Naive thymus-derived CD4-positive, alpha-beta T cell (primary cell): ENCODE data around the gene LIPM. TPM values are rescaled to one million over a fixed set of nuclear protein-coding genes. Genes with fewer than 3 reads are reported as not detected.

Experiments used
- ATAC-seq: fragments of 150-1000 bp; cut with Tn5 transposase; 2 replicates; pipeline ENCODE4 v1.10.0; 2021; ENCODE audit warnings: mild to moderate bottlenecking, moderate library complexity
- CTCF ChIA-PET: fragments of 350-600 bp; sonication (Branson Sonifier 250); formaldehyde crosslinking; loops from one replicate; lab custom pipeline; 2021; ENCODE audit warnings: antibody characterized with exemption; lab: Charles Lee
- POLR2A ChIA-PET: fragments of 350-600 bp; sonication (Branson Sonifier 250); formaldehyde crosslinking; loops from one replicate; lab custom pipeline; 2021; ENCODE audit warnings: antibody characterized with exemption, inconsistent platforms; lab: Charles Lee
- DNase-seq, 9 donors: peaks; one replicate each; pipeline versions ENCODE4 v3.0.0 to v3.0.0-alpha.2; 2020 to 2022; ENCODE audit warnings: mixed read lengths in 1 of 9
- H3K27ac ChIP-seq: one replicate; pipeline ENCODE4 v1.7.0; 2013; ENCODE audit warnings: mild to moderate bottlenecking, low read depth, low read length, moderate library complexity
- H3K27me3 ChIP-seq, 2 donors: one replicate each; pipeline ENCODE4 v1.7.0; 2013; ENCODE audit warnings: low read length in 2 of 2, mild to moderate bottlenecking in 2 of 2, moderate library complexity in 2 of 2; ENCODE audit not compliant: control insufficient read depth in 2 of 2, insufficient read depth in 2 of 2
- H3K36me3 ChIP-seq, 3 experiments: 1 replicate in 2 of 3; 2 replicates in 1 of 3; pipeline ENCODE4 v1.7.0; 2013; ENCODE audit warnings: low read length in 3 of 3, mild to moderate bottlenecking in 3 of 3, moderate library complexity in 1 of 3; ENCODE audit not compliant: insufficient read depth in 3 of 3, control insufficient read depth in 2 of 3
- H3K4me1 ChIP-seq, 2 donors: one replicate each; pipeline ENCODE4 v1.7.0; 2013; ENCODE audit warnings: low read length in 2 of 2, mild to moderate bottlenecking in 2 of 2, moderate library complexity in 1 of 2; ENCODE audit not compliant: control insufficient read depth in 2 of 2, insufficient read depth in 2 of 2
- H3K4me3 ChIP-seq: 2 replicates; pipeline ENCODE4 v1.7.0; 2013; ENCODE audit warnings: mild to moderate bottlenecking, low read length
- H3K9me3 ChIP-seq, 3 experiments: 1 replicate in 2 of 3; 2 replicates in 1 of 3; pipeline ENCODE4 v1.7.0; 2013; ENCODE audit warnings: low read length in 3 of 3; ENCODE audit not compliant: control insufficient read depth in 2 of 3
- H3K27ac Mint-ChIP-seq, 9 donors: one replicate each; pipeline ENCODE4 v1.8.0; 2020 to 2022; ENCODE audit warnings: mixed read lengths in 9 of 9, mild to moderate bottlenecking in 8 of 9, moderate library complexity in 5 of 9, inconsistent platforms in 2 of 9
- H3K27me3 Mint-ChIP-seq, 5 donors: one replicate each; pipeline ENCODE4 v1.8.0; 2021 to 2022; ENCODE audit warnings: mixed read lengths in 5 of 5, mild to moderate bottlenecking in 1 of 5
- H3K36me3 Mint-ChIP-seq, 5 donors: one replicate each; pipeline ENCODE4 v1.8.0; 2020 to 2022; ENCODE audit warnings: mixed read lengths in 5 of 5, mild to moderate bottlenecking in 3 of 5, inconsistent platforms in 1 of 5
- H3K4me1 Mint-ChIP-seq, 7 donors: one replicate each; pipeline ENCODE4 v1.8.0; 2020 to 2022; ENCODE audit warnings: mixed read lengths in 7 of 7, mild to moderate bottlenecking in 3 of 7, inconsistent platforms in 1 of 7
- H3K4me3 Mint-ChIP-seq, 10 donors: one replicate each; pipeline ENCODE4 v1.8.0; 2020 to 2022; ENCODE audit warnings: mild to moderate bottlenecking in 10 of 10, mixed read lengths in 10 of 10, moderate library complexity in 6 of 10, inconsistent platforms in 2 of 10
- H3K9me3 Mint-ChIP-seq, 11 donors: one replicate each; pipeline ENCODE4 v1.8.0; 2020 to 2022; ENCODE audit warnings: mixed read lengths in 11 of 11, mild to moderate bottlenecking in 4 of 11, inconsistent platforms in 1 of 11, moderate library complexity in 1 of 11
- intact Hi-C, 2 donors: fragments of 100-400 bp; cut with micrococcal nuclease; formaldehyde crosslinking; loops; one replicate each; pipeline ENCODE4 v1.15.1; 2023
- polyA plus RNA-seq, 2 donors: library from polyadenylated mRNA; unstranded; fragments of 300-500 nt; fragmentation: Illumina TruSeq; gene quantifications; one replicate each; pipeline ENCODE4 v1.2.3, GENCODE V29; 2021
- total RNA-seq, 6 experiments: library from RNA in 5 of 6; stranded (reverse) in 5 of 6; gene quantifications; 1 replicate in 5 of 6; 2 replicates in 1 of 6; pipeline ENCODE4 v1.2.3 and lab custom pipeline; 2021 to 2026

The LIPM gene
- total and polyA plus RNA-seq, 7 experiments from 2014 or later: 0.21 TPM; not detected in 6

GRCh38 chr10:88848499-88848898 is 46.0 kb downstream of the LIPM start:
- peaks cover 2 to 20% (median 11%) of the 10 kb centered on the region in 7 donors for H3K4me1 Mint-ChIP-seq
- Histone ChIP-seq H3K36me3 (no peaks in the 10 kb centered on the region), H3K27me3 (no peaks in the 10 kb centered on the region), H3K27ac (no peak overlapping the region), H3K4me1 (peaks cover 0 to 4% of the 10 kb centered on the region in 2 donors), H3K9me3 (no peaks in the 10 kb centered on the region), H3K4me3 (no peak overlapping the region)
- intact Hi-C loops: no loop called here
- peak overlapping the region in 1 of 10 donors; percentile 78 for H3K4me3 Mint-ChIP-seq
- peaks cover 0 to 4% (median 0%) of the 10 kb centered on the region in 5 donors for H3K36me3 Mint-ChIP-seq
- POLR2A ChIA-PET: no interaction called here
- peak overlapping the region in 1 of 9 donors; percentile 36 for H3K27ac Mint-ChIP-seq
- DNase-seq (no peak), ATAC-seq (peak; percentile 50)
- CTCF ChIA-PET: interaction anchor here (0.6 to 0.8 kb wide), 3 partner anchors 12 to 121 kb away, joined by 3 to 5 read pairs (median 4); no protein-coding TSS in a partner anchor
- H3K27me3 Mint-ChIP-seq: peaks cover 0 to 11% (median 0%) of the 10 kb centered on the region in 5 donors
- no peaks in the 10 kb centered on the region for H3K9me3 Mint-ChIP-seq

GRCh38 chr10:88849234-88849633 is 46.7 kb downstream of the LIPM start:
- ChIA-PET CTCF (interaction anchor here (0.6 to 1.5 kb wide), 2 partner anchors 84 to 169 kb away, joined by 4 read pairs; no protein-coding TSS in a partner anchor), POLR2A (no interaction called here)
- Mint-ChIP-seq H3K27me3 (peaks cover 0 to 8% (median 0%) of the 10 kb centered on the region in 5 donors), H3K4me1 (peaks cover 5 to 22% (median 11%) of the 10 kb centered on the region in 7 donors), H3K27ac (peak overlapping the region in 1 of 9 donors; percentile 53), H3K36me3 (peaks cover 0 to 3% (median 0%) of the 10 kb centered on the region in 5 donors), H3K9me3 (no peaks in the 10 kb centered on the region), H3K4me3 (no peak overlapping the region)
- H3K9me3 ChIP-seq: no peaks in the 10 kb centered on the region
- intact Hi-C loops: no loop called here
- no peaks in the 10 kb centered on the region for H3K27me3 ChIP-seq
- peaks cover 0 to 4% of the 10 kb centered on the region in 2 donors for H3K4me1 ChIP-seq
- no peak overlapping the region for H3K27ac ChIP-seq
- H3K36me3 ChIP-seq: no peaks in the 10 kb centered on the region
- ATAC-seq: no peak
- no peak for DNase-seq
- no peak overlapping the region for H3K4me3 ChIP-seq

GRCh38 chr10:88850712-88851111 is 48.2 kb downstream of the LIPM start:
- H3K36me3 ChIP-seq: no peaks in the 10 kb centered on the region
- ChIA-PET POLR2A (no interaction called here), CTCF (interaction anchor here (1.2 kb wide), 1 partner anchor 14 kb away, joined by 4 read pairs; no protein-coding TSS in a partner anchor)
- peaks cover 0 to 4% of the 10 kb centered on the region in 2 donors for H3K4me1 ChIP-seq
- H3K9me3 ChIP-seq: no peaks in the 10 kb centered on the region
- H3K27ac ChIP-seq: no peak overlapping the region
- DNase-seq: no peak
- Mint-ChIP-seq H3K27ac (no peak overlapping the region), H3K4me3 (no peak overlapping the region), H3K27me3 (peaks cover 0 to 2% (median 0%) of the 10 kb centered on the region in 5 donors), H3K9me3 (no peaks in the 10 kb centered on the region), H3K4me1 (peaks cover 5 to 22% (median 11%) of the 10 kb centered on the region in 7 donors), H3K36me3 (peaks cover 0 to 3% (median 0%) of the 10 kb centered on the region in 5 donors)
- no peaks in the 10 kb centered on the region for H3K27me3 ChIP-seq
- intact Hi-C loops: no loop called here
- no peak overlapping the region for H3K4me3 ChIP-seq
- no peak for ATAC-seq

DNA sequence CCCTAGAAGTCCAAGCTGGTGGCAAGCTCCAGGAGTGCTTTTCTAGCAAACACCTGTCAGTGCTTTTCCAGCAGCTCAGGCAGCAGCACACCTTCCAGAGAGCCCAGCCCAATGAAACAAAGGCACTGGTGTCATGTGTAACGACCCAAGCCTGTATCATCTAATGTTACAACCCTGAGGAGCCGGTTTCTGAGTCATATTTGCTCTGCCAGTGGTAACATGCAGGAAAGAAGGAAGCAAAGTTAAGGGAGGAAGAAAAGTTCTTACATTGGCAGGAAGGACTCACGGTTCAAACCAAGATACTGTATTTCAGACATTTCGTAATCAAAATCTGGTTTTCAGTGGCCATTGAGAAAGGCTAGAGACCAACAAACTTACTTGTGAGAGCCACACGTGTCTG is 49.2 kb downstream of the LIPM start, which contains the start of gene ANKRD22:
Gene ANKRD22, minus strand, starts transcription at position 139 of the 400 bp plus-strand sequence. CDS start 237 bp downstream, outside the sequence.
- intact Hi-C loops: no loop called here
- H3K4me1 Mint-ChIP-seq: peaks cover 5 to 22% (median 11%) of the 10 kb centered on the region in 7 donors
- peaks cover 0 to under 1% (median 0%) of the 10 kb centered on the region in 5 donors for H3K27me3 Mint-ChIP-seq
- Histone ChIP-seq H3K27ac (no peak within 1 kb of the TSS), H3K4me3 (no peak within 1 kb of the TSS), H3K9me3 (no peaks in the 10 kb centered on the region), H3K27me3 (no peaks in the 10 kb centered on the region), H3K4me1 (peaks cover 0 to 4% of the 10 kb centered on the region in 2 donors), H3K36me3 (no peaks in the 10 kb centered on the region)
- ChIA-PET CTCF (interaction anchor here (1.2 kb wide), 1 partner anchor 15 kb away, joined by 4 read pairs; no protein-coding TSS in a partner anchor), POLR2A (interaction anchor here (0.6 to 0.9 kb wide), 2 partner anchors 55 to 178 kb away, joined by 3 to 4 read pairs; no protein-coding TSS in a partner anchor)
- peaks cover 0 to 3% (median 0%) of the 10 kb centered on the region in 5 donors for H3K36me3 Mint-ChIP-seq
- peak within 1 kb of the TSS in 1 of 9 donors; percentile 66 for H3K27ac Mint-ChIP-seq
- no peak within 1 kb of the TSS for H3K4me3 Mint-ChIP-seq
- ATAC-seq: peak; percentile 77
- H3K9me3 Mint-ChIP-seq: no peaks in the 10 kb centered on the region
- DNase-seq: no peak

DNA sequence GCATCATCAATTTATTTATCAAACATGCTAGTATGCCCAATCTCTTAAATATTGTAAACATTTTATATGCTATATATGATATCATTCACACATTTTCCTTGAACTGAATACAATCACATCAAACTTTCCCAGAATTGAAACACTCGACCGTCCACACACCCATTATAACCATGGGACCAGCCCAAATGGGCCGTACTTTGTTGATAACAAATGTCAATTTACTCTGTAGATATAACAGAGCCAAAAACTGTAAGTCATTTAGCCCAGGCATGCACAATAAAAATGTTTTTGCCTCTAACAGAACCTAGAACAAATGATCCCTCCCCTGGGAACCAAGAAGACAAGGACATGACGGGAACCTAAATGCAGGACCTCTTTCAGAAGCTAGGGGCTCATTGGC is 49.8 kb downstream of the LIPM start:
- H3K9me3 ChIP-seq: no peaks in the 10 kb centered on the region
- no peak overlapping the region for H3K27ac ChIP-seq
- intact Hi-C loops: no loop called here
- peaks cover 0 to 4% of the 10 kb centered on the region in 2 donors for H3K4me1 ChIP-seq
- no peak overlapping the region for H3K27ac Mint-ChIP-seq
- H3K27me3 Mint-ChIP-seq: peaks cover 0 to 2% (median 0%) of the 10 kb centered on the region in 5 donors
- H3K36me3 ChIP-seq: no peaks in the 10 kb centered on the region
- H3K9me3 Mint-ChIP-seq: no peaks in the 10 kb centered on the region
- DNase-seq (no peak), ATAC-seq (no peak)
- H3K4me1 Mint-ChIP-seq: peaks cover 5 to 22% (median 11%) of the 10 kb centered on the region in 7 donors
- no peaks in the 10 kb centered on the region for H3K27me3 ChIP-seq
- ChIA-PET CTCF (no interaction called here), POLR2A (interaction anchor here (0.9 kb wide), 1 partner anchor 54 kb away, joined by 4 read pairs; no protein-coding TSS in a partner anchor)
- peaks cover 0 to 3% (median 0%) of the 10 kb centered on the region in 5 donors for H3K36me3 Mint-ChIP-seq
- H3K4me3 Mint-ChIP-seq: no peak overlapping the region
- H3K4me3 ChIP-seq: no peak overlapping the region

GRCh38 chr10:88853155-88853881 is 50.8 kb downstream of the LIPM start:
- H3K27me3 ChIP-seq: no peaks in the 10 kb centered on the region
- no peak overlapping the region for H3K27ac ChIP-seq
- H3K36me3 ChIP-seq: no peaks in the 10 kb centered on the region
- no peaks in the 10 kb centered on the region for H3K9me3 ChIP-seq
- peaks cover 5 to 21% (median 10%) of the 10 kb centered on the region in 7 donors for H3K4me1 Mint-ChIP-seq
- no peak overlapping the region for H3K27ac Mint-ChIP-seq
- ATAC-seq: peak; percentile 64
- no peaks in the 10 kb centered on the region for H3K9me3 Mint-ChIP-seq
- H3K36me3 Mint-ChIP-seq: peaks cover 0 to 2% (median 0%) of the 10 kb centered on the region in 5 donors
- no peak overlapping the region for H3K4me3 Mint-ChIP-seq
- ChIA-PET POLR2A (no interaction called here), CTCF (interaction anchor here (1.1 kb wide), 1 partner anchor 17 kb away, joined by 3 read pairs; no protein-coding TSS in a partner anchor)
- H3K27me3 Mint-ChIP-seq: peaks cover 0 to 2% (median 0%) of the 10 kb centered on the region in 5 donors
- H3K4me3 ChIP-seq: no peak overlapping the region
- intact Hi-C loops: no loop called here
- H3K4me1 ChIP-seq: peaks cover 0 to 3% of the 10 kb centered on the region in 2 donors
- no peak for DNase-seq
